Esophagus muscularis mucosa (tissue), 4 donors: ENCODE data around the gene MT1X.

Source experiments
- CTCF ChIP-seq, 3 experiments: fragments of 200-600 bp in 2 of 3; fragments of 450-650 bp in 1 of 3; sonication (generic) in 2 of 3; IDR thresholded peaks; one replicate each; pipeline ENCODE4 v1.5.1; 2017 to 2019; ENCODE audit warnings: antibody characterized with exemption in 3 of 3, mild to moderate bottlenecking in 2 of 3, moderate library complexity in 1 of 3
- EP300 ChIP-seq: sonication (generic); formaldehyde crosslinking; IDR thresholded peaks from one replicate; pipeline ENCODE4 v1.6.1; 2017; ENCODE audit warnings: antibody characterized with exemption
- POLR2A ChIP-seq: fragments of 450-650 bp; IDR thresholded peaks from one replicate; pipeline ENCODE4 v1.6.1; 2017; ENCODE audit warnings: antibody characterized with exemption, moderate library complexity, mild to moderate bottlenecking, low read depth
- POLR2AphosphoS5 ChIP-seq, 2 donors: sonication (generic); formaldehyde crosslinking; IDR thresholded peaks; one replicate each; pipeline ENCODE4 v1.6.1; 2017; ENCODE audit warnings: antibody characterized with exemption in 2 of 2

GRCh38 chr16:56677474-56677873 is 4.8 kb upstream of the MT1X start:
- TF ChIP-seq CTCF (IDR thresholded peaks at IDR 0.05) (no peak), POLR2AphosphoS5 (IDR thresholded peaks at IDR 0.05) (no peak), POLR2A (no peak), EP300 (no peak)
